Mononuclear cell (primary cell): ENCODE data around the gene CLN3. TPM values are rescaled to one million over a fixed set of nuclear protein-coding genes. Genes with fewer than 3 reads are reported as not detected.
"Not testable (repeated sequence)": the region's sequence is repeated elsewhere in the genome, so short reads cannot be mapped to it uniquely, and the experiment has no call there.

Experiments
- H3K27me3 ChIP-seq: 2 replicates; pipeline ENCODE4 v1.6.0; 2011; ENCODE audit warnings: low read length, control low read depth; ENCODE audit not compliant: insufficient read depth
- H3K4me1 ChIP-seq: 2 replicates; pipeline ENCODE4 v1.5.1; 2011; ENCODE audit warnings: mild to moderate bottlenecking, low read length, control low read depth; ENCODE audit not compliant: insufficient read depth
- H3K4me3 ChIP-seq: 2 replicates; pipeline ENCODE4 v1.5.1; 2011; ENCODE audit warnings: mild to moderate bottlenecking, low read length, moderate library complexity
- H3K9me3 ChIP-seq: 2 replicates; pipeline ENCODE4 v1.5.1; 2011; ENCODE audit warnings: low read depth, mild to moderate bottlenecking, control low read depth, low read length
- total RNA-seq: library from RNA; depleted of rRNA; stranded (reverse); fragments of >200 nt; gene quantifications from one replicate; pipeline ENCODE4 v1.2.3, GENCODE V29; 2012

Gene CLN3
- total RNA-seq, 1 donor, result 17.2 TPM

- no peaks in the 10 kb centered on the region for H3K9me3 ChIP-seq
- no peak overlapping the region for H3K4me3 ChIP-seq
- no peaks in the 10 kb centered on the region for H3K27me3 ChIP-seq
These were observed 9.7 kb upstream of the CLN3 start for GRCh38 chr16:28501258-28502232.

GRCh38 chr16:28500476-28501180 is 8.8 kb upstream of the CLN3 start:
- H3K4me3 ChIP-seq, H3K27me3 ChIP-seq, H3K9me3 ChIP-seq: not testable (repeated sequence)
- H3K4me1 ChIP-seq, result peaks cover 28% of the 10 kb centered on the region

More at GRCh38 chr16:28501258-28502232, 9.7 kb upstream of the CLN3 start:
- H3K4me1 ChIP-seq, result peaks cover 28% of the 10 kb centered on the region

DNA sequence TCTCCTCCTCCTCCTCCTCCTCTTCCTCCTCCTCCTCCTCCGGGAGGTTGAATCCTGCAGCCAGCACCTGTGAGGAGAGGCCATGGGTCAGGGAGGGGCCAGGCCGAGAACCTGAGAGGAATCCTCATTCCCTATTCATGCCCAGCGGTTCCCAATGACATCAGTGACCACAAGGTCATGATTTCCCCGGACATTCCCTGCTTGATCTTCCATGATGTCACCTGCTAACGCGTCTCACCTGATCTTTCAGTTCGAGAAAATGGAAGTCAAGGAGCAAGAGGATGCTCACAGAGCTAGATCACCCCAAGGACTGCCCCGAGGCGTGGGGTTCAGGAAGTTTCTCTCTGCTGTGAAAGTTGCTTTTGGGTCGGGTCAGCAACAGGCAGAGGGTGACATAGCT is 8.0 kb upstream of the CLN3 start:
- no peak overlapping the region for H3K4me3 ChIP-seq
- no peaks in the 10 kb centered on the region for H3K27me3 ChIP-seq
- H3K9me3 ChIP-seq, result no peaks in the 10 kb centered on the region
- H3K4me1 ChIP-seq, result peaks cover 28% of the 10 kb centered on the region

GRCh38 chr16:28498666-28499381 is 7.0 kb upstream of the CLN3 start:
- H3K4me1 ChIP-seq, result peaks cover 34% of the 10 kb centered on the region
- H3K4me3 ChIP-seq, result no peak overlapping the region
- no peaks in the 10 kb centered on the region for H3K27me3 ChIP-seq
- H3K9me3 ChIP-seq, result no peaks in the 10 kb centered on the region

DNA sequence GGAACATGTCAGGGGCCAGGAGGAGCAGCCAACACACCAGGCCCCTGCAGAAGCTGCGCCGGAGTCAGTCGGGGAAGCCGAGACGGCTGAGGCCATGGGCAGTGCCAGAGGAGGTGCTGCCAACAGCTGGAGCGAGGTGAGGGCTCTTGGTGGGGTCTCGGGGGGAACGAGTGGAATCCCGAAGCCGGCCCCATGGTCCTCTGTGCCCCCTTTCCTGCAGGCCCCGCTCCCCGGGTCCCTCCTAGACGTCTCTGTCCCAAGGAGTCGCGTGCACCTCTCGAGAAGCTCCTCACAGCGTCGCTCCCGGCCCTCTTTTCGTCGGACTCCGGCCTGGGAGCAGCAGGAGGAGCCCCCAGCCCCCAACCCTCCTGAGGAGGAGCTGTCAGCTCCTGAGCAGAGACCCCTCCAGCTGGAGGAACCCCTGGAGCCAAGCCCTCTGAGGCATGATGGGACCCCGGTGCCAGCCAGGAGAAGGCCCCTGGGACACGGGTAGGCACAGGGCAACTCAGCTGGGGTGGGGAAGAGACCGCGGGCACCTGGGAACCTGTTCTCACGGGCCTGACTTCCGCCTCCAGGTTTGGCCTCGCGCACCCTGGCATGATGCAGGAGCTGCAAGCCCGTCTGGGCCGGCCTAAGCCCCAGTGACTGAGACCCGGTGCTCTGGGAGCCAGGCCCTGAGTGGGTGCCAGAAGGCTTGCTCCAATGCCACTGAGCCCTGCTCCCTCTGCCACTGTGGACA is 6.2 kb upstream of the CLN3 start:
- no peak overlapping the region for H3K4me3 ChIP-seq
- H3K9me3 ChIP-seq, result no peaks in the 10 kb centered on the region
- H3K4me1 ChIP-seq, result peaks cover 42% of the 10 kb centered on the region
- H3K27me3 ChIP-seq, result no peaks in the 10 kb centered on the region

GRCh38 chr16:28497386-28497785 is 5.5 kb upstream of the CLN3 start:
- H3K27me3 ChIP-seq, result no peaks in the 10 kb centered on the region
- no peak overlapping the region for H3K4me3 ChIP-seq
- H3K9me3 ChIP-seq, result no peaks in the 10 kb centered on the region
- H3K4me1 ChIP-seq, result peaks cover 49% of the 10 kb centered on the region

DNA sequence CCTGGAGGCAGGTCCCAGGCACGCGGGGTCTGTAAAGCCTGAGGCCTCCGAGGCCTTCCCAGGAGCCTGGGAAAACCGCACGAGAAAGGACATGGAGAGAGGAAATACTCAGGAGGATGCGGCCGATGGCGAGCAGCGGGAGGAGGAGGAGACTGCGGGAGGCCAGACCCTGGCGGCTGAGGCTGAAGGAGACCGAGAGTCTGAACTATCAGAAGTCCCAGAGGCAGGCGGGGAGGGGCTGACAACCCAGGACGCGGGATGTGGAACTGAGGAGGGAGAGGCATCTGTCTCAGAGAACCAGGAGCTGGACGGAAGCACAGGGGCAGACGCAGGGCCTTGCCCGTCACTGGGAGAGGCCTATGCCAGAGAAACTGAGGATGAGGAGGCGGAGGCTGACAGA is 5.0 kb upstream of the CLN3 start:
- Histone ChIP-seq H3K27me3 (no peaks in the 10 kb centered on the region), H3K4me1 (peaks cover 51% of the 10 kb centered on the region), H3K9me3 (no peaks in the 10 kb centered on the region)

GRCh38 chr16:28495795-28496749 is 4.2 kb upstream of the CLN3 start:
- Histone ChIP-seq H3K4me1 (peaks cover 56% of the 10 kb centered on the region), H3K4me3 (peak overlapping the region; percentile 48), H3K9me3 (no peaks in the 10 kb centered on the region), H3K27me3 (no peaks in the 10 kb centered on the region)

More for the DNA sequence above, 5.0 kb upstream of the CLN3 start:
- no peak overlapping the region for H3K4me3 ChIP-seq

DNA sequence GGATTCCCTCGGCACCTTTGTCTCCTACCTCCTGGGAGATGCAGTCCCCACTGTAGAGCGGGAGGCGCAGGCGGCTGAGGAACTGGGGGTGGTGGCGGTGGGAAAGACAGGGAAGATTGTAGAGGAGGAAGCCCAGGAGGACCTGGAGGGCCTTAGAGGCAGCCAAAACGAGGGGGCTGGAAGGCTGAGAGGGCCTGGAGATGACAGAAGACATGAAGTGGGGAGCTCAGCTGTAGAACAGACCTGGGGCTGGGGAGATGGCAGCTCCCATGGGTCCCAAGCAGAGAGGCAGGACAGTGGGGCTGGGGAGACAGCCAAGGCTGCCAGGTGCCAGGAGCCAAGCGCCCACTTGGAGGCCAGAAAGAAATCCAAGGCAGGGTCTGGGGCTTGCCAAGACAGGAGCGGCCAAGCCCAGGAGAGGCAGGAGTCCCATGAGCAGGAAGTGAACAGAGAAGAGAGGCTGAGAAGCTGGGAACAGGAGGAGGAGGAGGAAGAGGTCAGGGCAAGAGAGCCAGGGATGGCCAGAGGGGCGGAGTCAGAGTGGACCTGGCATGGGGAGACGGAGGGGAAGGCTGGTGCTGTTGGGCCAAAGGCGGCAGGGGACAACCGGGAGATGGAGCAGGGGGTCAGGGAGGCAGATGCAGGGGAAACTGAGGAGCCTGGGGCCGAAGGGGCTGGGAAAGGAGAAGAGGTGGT is 3.4 kb upstream of the CLN3 start:
- peak overlapping the region; percentile 48 for H3K4me3 ChIP-seq
- no peaks in the 10 kb centered on the region for H3K9me3 ChIP-seq
- peaks cover 64% of the 10 kb centered on the region for H3K4me1 ChIP-seq
- no peaks in the 10 kb centered on the region for H3K27me3 ChIP-seq

GRCh38 chr16:28494121-28494851 is 2.4 kb upstream of the CLN3 start, which contains the start of gene APOBR:
Gene APOBR, plus strand, starts transcription at chr16:28494643. Its CDS starts 39 bp downstream, at chr16:28494682.
- Histone ChIP-seq H3K27me3 (no peaks in the 10 kb centered on the region), H3K4me3 (peak within 1 kb of the TSS; percentile 48), H3K4me1 (peaks cover 73% of the 10 kb centered on the region), H3K9me3 (no peaks in the 10 kb centered on the region)

- H3K4me3 ChIP-seq, result peak overlapping the region; percentile 96
- peaks cover 79% of the 10 kb centered on the region for H3K4me1 ChIP-seq
- no peaks in the 10 kb centered on the region for H3K27me3 ChIP-seq
- no peaks in the 10 kb centered on the region for H3K9me3 ChIP-seq
These were observed 637 bp upstream of the CLN3 start for GRCh38 chr16:28492511-28492910.

- Histone ChIP-seq H3K4me3 (peak overlapping the region; percentile 96), H3K4me1 (peaks cover 67% of the 10 kb centered on the region), H3K27me3 (no peaks in the 10 kb centered on the region), H3K9me3 (no peaks in the 10 kb centered on the region)
These were observed 474 bp downstream of the CLN3 start for GRCh38 chr16:28491230-28491969.
